IMR-90 (cell line): ENCODE results near the gene LINS1. TPM values are rescaled to one million over a fixed set of nuclear protein-coding genes. Genes with fewer than 3 reads are reported as not detected.

Experiments used
- ATAC-seq: fragments of 200-7000 bp; cut with Tn5 transposase; 2 replicates; pipeline ENCODE4 v1.9.1; 2020; ENCODE audit warnings: low read depth, mild to moderate bottlenecking, moderate library complexity
- BruUV-seq: library from RNA; stranded (reverse); fragments of 400-500 nt; replicated peaks from 2 replicates; lab custom pipeline; 2021; lab: Mats Ljungman, UMichigan
- CTCF ChIA-PET: fragments of 300-600 bp; formaldehyde crosslinking; extraction: SDS; loops from one replicate; lab custom pipeline; 2021; ENCODE audit warnings: antibody characterized with exemption; lab: Yijun Ruan, JAX
- POLR2A ChIA-PET: fragments of 300-600 bp; sonication (Branson Sonifier 250); formaldehyde crosslinking; loops from one replicate; lab custom pipeline; 2022; ENCODE audit warnings: antibody characterized with exemption; ENCODE audit not compliant: unreplicated experiment; lab: Charles Lee
- DNase-seq: peaks from one replicate; pipeline ENCODE4 v3.0.0; 2013
- H2AFZ ChIP-seq: replicated peaks from 2 replicates; pipeline ENCODE3; 2013; ENCODE audit warnings: low read length, mild to moderate bottlenecking; ENCODE audit not compliant: poor library complexity
- H2AK5ac ChIP-seq: 2 replicates; pipeline ENCODE4 v1.6.1; 2013; ENCODE audit warnings: low read depth, low read length, inconsistent platforms
- H2AK9ac ChIP-seq: replicated peaks from 2 replicates; pipeline ENCODE3; 2013; ENCODE audit warnings: mild to moderate bottlenecking, low read depth, low read length, moderate library complexity; ENCODE audit not compliant: poor library complexity
- H2BK120ac ChIP-seq: 2 replicates; pipeline ENCODE4 v1.6.1; 2013; ENCODE audit warnings: low read depth, low read length, inconsistent platforms
- H2BK15ac ChIP-seq: 3 replicates; pipeline ENCODE4 v1.6.1; 2013; ENCODE audit warnings: low read depth, low read length, inconsistent platforms
- H2BK20ac ChIP-seq: 2 replicates; pipeline ENCODE4 v1.6.1; 2013; ENCODE audit warnings: low read depth, mild to moderate bottlenecking, inconsistent platforms, low read length, moderate library complexity
- H2BK5ac ChIP-seq: 2 replicates; pipeline ENCODE4 v1.6.1; 2013; ENCODE audit warnings: mild to moderate bottlenecking, low read depth, low read length, inconsistent platforms; ENCODE audit not compliant: poor library complexity, severe bottlenecking
- H3K14ac ChIP-seq: replicated peaks from 2 replicates; pipeline ENCODE4 v1.6.1; 2013; ENCODE audit warnings: low read depth, low read length, inconsistent platforms
- H3K18ac ChIP-seq: 2 replicates; pipeline ENCODE4 v1.6.1; 2013; ENCODE audit warnings: low read depth, low read length, control low read depth
- H3K23ac ChIP-seq: 2 replicates; pipeline ENCODE4 v1.6.1; 2013; ENCODE audit warnings: low read depth, low read length, inconsistent platforms
- H3K27ac ChIP-seq: 2 replicates; pipeline ENCODE4 v1.5.1; 2013; ENCODE audit warnings: mild to moderate bottlenecking, control low read depth, low read length; ENCODE audit not compliant: insufficient read depth
- H3K27me3 ChIP-seq: 2 replicates; pipeline ENCODE4 v1.6.1; 2013; ENCODE audit warnings: low read length; ENCODE audit not compliant: control insufficient read depth, insufficient read depth
- H3K36me3 ChIP-seq: 2 replicates; pipeline ENCODE4 v1.6.1; 2013; ENCODE audit warnings: low read length, mixed read lengths; ENCODE audit not compliant: control insufficient read depth, insufficient read depth
- H3K4ac ChIP-seq: 2 replicates; pipeline ENCODE4 v1.6.1; 2013; ENCODE audit warnings: low read depth, low read length, inconsistent platforms
- H3K4me1 ChIP-seq: 2 replicates; pipeline ENCODE4 v1.6.1; 2013; ENCODE audit warnings: low read length, mixed read lengths; ENCODE audit not compliant: control insufficient read depth, insufficient read depth
- H3K4me2 ChIP-seq: 2 replicates; pipeline ENCODE4 v1.6.1; 2013; ENCODE audit warnings: low read depth, mild to moderate bottlenecking, control low read depth, low read length, moderate library complexity
- H3K4me3 ChIP-seq: 2 replicates; pipeline ENCODE4 v1.5.1; 2013; ENCODE audit warnings: low read depth, mild to moderate bottlenecking, control low read depth, low read length, moderate library complexity; ENCODE audit not compliant: insufficient read depth
- H3K56ac ChIP-seq: 2 replicates; pipeline ENCODE4 v1.6.1; 2013; ENCODE audit warnings: low read length, inconsistent platforms; ENCODE audit not compliant: insufficient read depth; ENCODE audit errors: extremely low read depth
- H3K79me1 ChIP-seq, 2 experiments: 2 replicates each; pipeline ENCODE4 v1.6.1; 2013; ENCODE audit warnings: low read length in 2 of 2, inconsistent platforms in 1 of 2, low read depth in 1 of 2
- H3K9ac ChIP-seq: 2 replicates; pipeline ENCODE4 v1.6.1; 2013; ENCODE audit warnings: low read depth, low read length, control low read depth
- H3K9me1 ChIP-seq: 2 replicates; pipeline ENCODE4 v1.6.1; 2013; ENCODE audit warnings: low read length, inconsistent platforms; ENCODE audit not compliant: insufficient read depth
- H3K9me3 ChIP-seq: 2 replicates; pipeline ENCODE4 v1.6.1; 2013; ENCODE audit warnings: low read length; ENCODE audit not compliant: control insufficient read depth, insufficient read depth
- H4K20me1 ChIP-seq: 2 replicates; pipeline ENCODE4 v1.6.1; 2013; ENCODE audit warnings: low read length, inconsistent platforms; ENCODE audit not compliant: insufficient read depth
- H4K5ac ChIP-seq: 2 replicates; pipeline ENCODE4 v1.6.1; 2013; ENCODE audit warnings: mild to moderate bottlenecking, low read depth, low read length, control low read depth
- H4K8ac ChIP-seq, 2 experiments: 2 replicates each; pipeline ENCODE4 v1.6.1; 2013; ENCODE audit warnings: low read depth in 2 of 2, low read length in 2 of 2, control low read depth in 1 of 2, inconsistent platforms in 1 of 2
- H4K91ac ChIP-seq: 2 replicates; pipeline ENCODE4 v1.6.1; 2013; ENCODE audit warnings: low read depth, low read length, inconsistent platforms; ENCODE audit not compliant: insufficient read depth
- BHLHE40 ChIP-seq: fragments of 150-350 bp; IDR thresholded peaks from 2 replicates; pipeline ENCODE4 v1.6.1; 2016; ENCODE audit warnings: mild to moderate bottlenecking, low read depth, low read length
- CEBPB ChIP-seq: IDR thresholded peaks from 2 replicates; pipeline ENCODE4 v1.6.1; 2012; ENCODE audit warnings: low read depth, low read length, improper control_type of control experiment
- CHD1 ChIP-seq: IDR thresholded peaks from 2 replicates; pipeline ENCODE4 v1.6.1; 2012; ENCODE audit warnings: low read depth, low read length, improper control_type of control experiment
- CTCF ChIP-seq: conservative IDR thresholded peaks from 2 replicates; pipeline ENCODE4 v1.5.1; 2012; ENCODE audit warnings: mild to moderate bottlenecking, low read depth, low read length, improper control_type of control experiment
- ELK1 ChIP-seq: fragments of 150-350 bp; IDR thresholded peaks from 2 replicates; pipeline ENCODE4 v1.6.1; 2016; ENCODE audit warnings: low read depth, mild to moderate bottlenecking, low read length, moderate library complexity, borderline replicate concordance
- FOS ChIP-seq: fragments of 150-350 bp; IDR thresholded peaks from 2 replicates; pipeline ENCODE4 v1.6.1; 2016; ENCODE audit warnings: low read depth, low read length
- MAFK ChIP-seq: IDR thresholded peaks from 2 replicates; pipeline ENCODE4 v1.6.1; 2012; ENCODE audit warnings: low read depth, low read length, improper control_type of control experiment
- MAZ ChIP-seq: IDR thresholded peaks from 2 replicates; pipeline ENCODE4 v1.6.1; 2012; ENCODE audit warnings: low read depth, mild to moderate bottlenecking, low read length, improper control_type of control experiment, moderate library complexity, borderline replicate concordance
- MXI1 ChIP-seq: IDR thresholded peaks from 2 replicates; pipeline ENCODE4 v1.6.1; 2012; ENCODE audit warnings: low read depth, mild to moderate bottlenecking, low read length, moderate library complexity, borderline replicate concordance
- NFE2L2 ChIP-seq: fragments of 150-350 bp; IDR thresholded peaks from 2 replicates; pipeline ENCODE4 v1.6.1; 2016; ENCODE audit warnings: low read depth, mild to moderate bottlenecking, low read length
- POLR2A ChIP-seq: IDR thresholded peaks from 2 replicates; pipeline ENCODE4 v1.6.1; 2012; ENCODE audit warnings: mild to moderate bottlenecking, low read depth, low read length
- RAD21 ChIP-seq: IDR thresholded peaks from 2 replicates; pipeline ENCODE4 v1.6.1; 2012; ENCODE audit warnings: low read length, improper control_type of control experiment
- RCOR1 ChIP-seq: IDR thresholded peaks from 2 replicates; pipeline ENCODE4 v1.6.1; 2012; ENCODE audit warnings: mild to moderate bottlenecking, low read length, improper control_type of control experiment; ENCODE audit not compliant: insufficient replicate concordance
- RFX5 ChIP-seq: IDR thresholded peaks from 2 replicates; pipeline ENCODE4 v1.8.0; 2012; ENCODE audit warnings: low read depth, mild to moderate bottlenecking, low read length, moderate library complexity
- SMC3 ChIP-seq: fragments of 150-350 bp; IDR thresholded peaks from 2 replicates; pipeline ENCODE4 v1.6.1; 2016; ENCODE audit warnings: low read depth, mild to moderate bottlenecking, antibody characterized with exemption, low read length, moderate library complexity
- USF2 ChIP-seq: fragments of 150-350 bp; IDR thresholded peaks from 2 replicates; pipeline ENCODE4 v1.6.1; 2017; ENCODE audit warnings: mild to moderate bottlenecking, antibody characterized with exemption, low read length, low read depth
- WGBS, 2 experiments: methylation state at CpG; one replicate each; pipeline versions ENCODE4 v1.1.5 to v1.1.7; 2013; ENCODE audit warnings: missing lambda C conversion rate in 2 of 2; ENCODE audit not compliant: insufficient read length in 1 of 2; ENCODE audit errors: extremely low coverage in 2 of 2; 5-methylcytosine and 5-hydroxymethylcytosine counted together
- dilution Hi-C: fragments of 300-500 bp; cut with HindIII; formaldehyde crosslinking; loops from one replicate; pipeline ENCODE4 v1.14.3; 2018; ENCODE audit warnings: low sequenced_read_pairs; ENCODE audit not compliant: unreplicated experiment
- in situ Hi-C: fragments of 300-500 bp; cut with MboI; formaldehyde crosslinking; loops from 3 replicates; pipeline ENCODE4 v1.14.3; 2019; ENCODE audit warnings: low sequenced_read_pairs, inconsistent platforms, mixed read lengths
- intact Hi-C: fragments of 100-400 bp; cut with micrococcal nuclease; formaldehyde crosslinking; loops from 2 replicates; pipeline ENCODE4 v1.10.0; 2022
- polyA plus RNA-seq, 3 experiments: library from polyadenylated mRNA; depleted of rRNA; stranded (reverse); fragments of >200 nt; gene quantifications; 2 replicates each; pipeline ENCODE4 v1.2.3, GENCODE V29; 2012; ENCODE audit warnings: low replicate concordance in 1 of 3
- total RNA-seq: library from RNA; depleted of rRNA; stranded (reverse); fragments of >200 nt; gene quantifications from 2 replicates; pipeline ENCODE4 v1.2.3, GENCODE V29; 2012

LINS1 gene
- total and polyA plus RNA-seq, 2 of the 4 experiments (the other 2 are of a cell fraction) = 6.9 to 10.6 TPM

GRCh38 chr15:100580414-100580813 lies 21.6 kb downstream of the LINS1 start:
- no peak overlapping the region for H2AK5ac ChIP-seq
- POLR2A ChIA-PET = no interaction called here
- no peak overlapping the region for H2AK9ac ChIP-seq
- no peak overlapping the region for H2BK15ac ChIP-seq
- CTCF ChIA-PET = no interaction called here
- H3K56ac ChIP-seq = no peak overlapping the region
- in situ Hi-C loops (loop anchor here (25.0 kb wide), 1 partner anchor 1318 kb away; the partner anchor contains the start of gene LRRC28), dilution Hi-C loops (no loop called here), intact Hi-C loops (no loop called here)
- WGBS, 2 experiments = no CpG with 5 or more reads among the region's 4 CpGs
- no peak overlapping the region for H2BK5ac ChIP-seq
- no peak overlapping the region for H3K23ac ChIP-seq
- H3K4me2 ChIP-seq = no peak overlapping the region
- H3K9me3 ChIP-seq = no peaks in the 10 kb centered on the region
- no peak overlapping the region for H2BK20ac ChIP-seq
- H3K4me3 ChIP-seq = no peak overlapping the region
- H3K4ac ChIP-seq = no peak overlapping the region
- no peak overlapping the region for H2BK120ac ChIP-seq
- no peak overlapping the region for H4K5ac ChIP-seq
- H3K14ac ChIP-seq = no peak overlapping the region
- no peaks in the 10 kb centered on the region for H3K27me3 ChIP-seq
- DNase-seq (no peak), ATAC-seq (no peak)
- H3K9ac ChIP-seq = no peak overlapping the region
- H3K4me1 ChIP-seq = no peaks in the 10 kb centered on the region
- no peaks in the 10 kb centered on the region for H3K9me1 ChIP-seq
- H4K8ac ChIP-seq = no peak overlapping the region
- no peak overlapping the region for H2AFZ ChIP-seq
- no peak overlapping the region for H3K27ac ChIP-seq
- H3K79me1 ChIP-seq = no peaks in the 10 kb centered on the region; a peak in 1 of 4 replicates
- no peaks in the 10 kb centered on the region for H3K36me3 ChIP-seq
- no peak for TF ChIP-seq RCOR1
- no peak for TF ChIP-seq RAD21
- TF ChIP-seq ELK1 = no peak
- TF ChIP-seq NFE2L2 = no peak
- no peak for TF ChIP-seq RFX5
- TF ChIP-seq CTCF = no peak
- TF ChIP-seq CEBPB = no peak
- TF ChIP-seq MAFK = no peak
- TF ChIP-seq MXI1 = no peak
- TF ChIP-seq POLR2A = no peak
- TF ChIP-seq SMC3 = no peak
- TF ChIP-seq CHD1 = no peak
- TF ChIP-seq USF2 = no peak
- TF ChIP-seq FOS = no peak
- no peak for TF ChIP-seq BHLHE40
- TF ChIP-seq MAZ = no peak
- no peaks in the 10 kb centered on the region for H4K20me1 ChIP-seq
- BruUV-seq = no TSS peak
- no peak overlapping the region for H4K91ac ChIP-seq
- no peak overlapping the region for H3K18ac ChIP-seq
